Stomach (tissue), 9 donors: ENCODE measurements around the gene HK3. TPM values are rescaled to one million over a fixed set of nuclear protein-coding genes. Genes with fewer than 3 reads are reported as not detected.

Experiments
- DNase-seq, 2 donors: peaks; one replicate each; pipeline versions ENCODE4 v3.0.0 to v3.0.0-alpha.2; 2013 to 2019
- H3K27ac ChIP-seq, 5 donors: fragments of 200-600 bp in 4 of 5; sonication (generic) in 4 of 5; one replicate each; pipeline ENCODE4 v1.5.1; 2013 to 2019; ENCODE audit warnings: mild to moderate bottlenecking in 1 of 5, moderate library complexity in 1 of 5
- H3K27me3 ChIP-seq, 3 donors: fragments of 200-600 bp; sonication (generic); one replicate each; pipeline ENCODE4 v1.5.1; 2017 to 2019; ENCODE audit warnings: mixed run types in 1 of 3
- H3K36me3 ChIP-seq, 4 donors: fragments of 200-600 bp; sonication (generic); 1 replicate in 3 of 4; 2 replicates in 1 of 4; pipeline ENCODE4 v1.5.1; 2016 to 2019
- H3K4me1 ChIP-seq, 4 donors: fragments of 200-600 bp; sonication (generic); one replicate each; pipeline ENCODE4 v1.5.1; 2016 to 2019
- H3K4me3 ChIP-seq, 4 donors: fragments of 200-600 bp; sonication (generic) in 3 of 4; one replicate each; pipeline ENCODE4 v1.5.1; 2016 to 2019; ENCODE audit warnings: mild to moderate bottlenecking in 1 of 4
- H3K9me3 ChIP-seq, 4 donors: fragments of 200-600 bp; sonication (generic); one replicate each; pipeline ENCODE4 v1.5.1; 2016 to 2019
- CTCF ChIP-seq, 7 experiments: fragments of 450-650 bp in 4 of 7; fragments of 200-600 bp in 3 of 7; sonication (generic) in 3 of 7; IDR thresholded peaks; one replicate each; pipeline ENCODE4 v1.5.1; 2016 to 2019; ENCODE audit warnings: antibody characterized with exemption in 7 of 7, control low read depth in 2 of 7, mild to moderate bottlenecking in 1 of 7
- EP300 ChIP-seq: sonication (generic); formaldehyde crosslinking; IDR thresholded peaks from one replicate; pipeline ENCODE4 v1.6.1; 2017; ENCODE audit warnings: antibody characterized with exemption
- POLR2A ChIP-seq, 4 donors: fragments of 450-650 bp; IDR thresholded peaks; one replicate each; pipeline ENCODE4 v1.6.1; 2016; ENCODE audit warnings: antibody characterized with exemption in 4 of 4, control low read depth in 2 of 4, mild to moderate bottlenecking in 1 of 4, moderate library complexity in 1 of 4
- POLR2AphosphoS5 ChIP-seq, 3 donors: sonication (generic); formaldehyde crosslinking; IDR thresholded peaks; one replicate each; pipeline ENCODE4 v1.6.1; 2016; ENCODE audit warnings: antibody characterized with exemption in 3 of 3
- WGBS, 5 donors: extraction: QIAGEN DNeasy Blood & Tissue Kit in 3 of 5; methylation state at CpG; one replicate each; pipeline versions ENCODE4 v1.1.5 to v1.1.7; 2013 to 2018; 5-methylcytosine and 5-hydroxymethylcytosine counted together
- intact Hi-C: fragments of 100-400 bp; cut with DNase I; formaldehyde crosslinking; loops from one replicate; pipeline ENCODE4 v1.15.1; 2023; ENCODE audit warnings: low total_unique reads
- polyA plus RNA-seq, 3 donors: library from polyadenylated mRNA; stranded (reverse); fragments of 200-250 nt; gene quantifications; one replicate each; pipeline ENCODE4 v1.2.3, GENCODE V29; 2013
- total RNA-seq, 5 donors: library from RNA; depleted of rRNA; stranded (reverse); fragments of >200 nt; gene quantifications; one replicate each; pipeline versions ENCODE4 v1.1.0 to v1.2.3, GENCODE V29; 2014 to 2016
- donor health status: healthy with polysubstance abuse.
- donor health status: Bipolar disorder and iron deficiency.
- donor health status: healthy.

HK3 gene
- total and polyA plus RNA-seq, 8 donors = 1.6 to 145 (median 4.2) TPM; not detected in 2

- intact Hi-C loops = no loop called here
- peaks cover 0 to 23% (median 9%) of the 10 kb centered on the region in 4 donors for H3K4me1 ChIP-seq
- peaks cover 23 to 97% (median 81%) of the 10 kb centered on the region in 4 donors for H3K36me3 ChIP-seq
- H3K27ac ChIP-seq = no peak overlapping the region
- TF ChIP-seq POLR2A (IDR thresholded peaks at IDR 0.05) (no peak), POLR2AphosphoS5 (IDR thresholded peaks at IDR 0.05) (no peak), EP300 (no peak), CTCF (IDR thresholded peaks at IDR 0.05) (no peak)
- H3K4me3 ChIP-seq = no peak overlapping the region
- WGBS, 5 donors = 36 to 49% (median 40%) methylated on average over 2 of the region's 2 CpGs
- H3K27me3 ChIP-seq = no peaks in the 10 kb centered on the region
- H3K9me3 ChIP-seq = no peaks in the 10 kb centered on the region
- DNase-seq = no peak
Measured at GRCh38 chr5:176944268-176944667, 45.1 kb upstream of the HK3 start.

GRCh38 chr5:176943816-176944215 lies 44.7 kb upstream of the HK3 start:
- peaks cover 20 to 98% (median 82%) of the 10 kb centered on the region in 4 donors for H3K36me3 ChIP-seq
- DNase-seq = no peak
- H3K27me3 ChIP-seq = no peaks in the 10 kb centered on the region
- no peak for TF ChIP-seq CTCF (IDR thresholded peaks at IDR 0.05)
- 26 to 47% (median 38%) methylated on average over 1 of the region's 1 CpG for WGBS, 5 donors
- intact Hi-C loops = no loop called here
- no peak overlapping the region for H3K4me3 ChIP-seq
- H3K9me3 ChIP-seq = no peaks in the 10 kb centered on the region
- H3K27ac ChIP-seq = no peak overlapping the region
- peaks cover 0 to 23% (median 9%) of the 10 kb centered on the region in 4 donors for H3K4me1 ChIP-seq

- Histone ChIP-seq H3K4me3 (no peak overlapping the region), H3K4me1 (peaks cover 0 to 17% (median 9%) of the 10 kb centered on the region in 4 donors), H3K27ac (no peak overlapping the region), H3K27me3 (no peaks in the 10 kb centered on the region), H3K9me3 (no peaks in the 10 kb centered on the region), H3K36me3 (peaks cover 23 to 97% (median 83%) of the 10 kb centered on the region in 4 donors)
- 74 to 87% (median 84%) methylated on average over 9 of the region's 9 CpGs for WGBS, 5 donors
- intact Hi-C loops = no loop called here
- TF ChIP-seq EP300 (no peak), POLR2AphosphoS5 (IDR thresholded peaks at IDR 0.05) (no peak), CTCF (IDR thresholded peaks at IDR 0.05) (no peak), POLR2A (IDR thresholded peaks at IDR 0.05) (no peak)
- no peak for DNase-seq
Measured at GRCh38 chr5:176941951-176942350, 42.8 kb upstream of the HK3 start.

GRCh38 chr5:176938472-176938871 lies 39.3 kb upstream of the HK3 start:
- no peaks in the 10 kb centered on the region for H3K9me3 ChIP-seq
- H3K27ac ChIP-seq = no peak overlapping the region
- WGBS, 5 donors = 22 to 50% (median 27%) methylated on average over 1 of the region's 1 CpG
- no peak for DNase-seq
- no peaks in the 10 kb centered on the region for H3K27me3 ChIP-seq
- TF ChIP-seq CTCF (IDR thresholded peaks at IDR 0.05) (no peak), POLR2AphosphoS5 (IDR thresholded peaks at IDR 0.05) (no peak)
- peaks cover 22 to 81% (median 66%) of the 10 kb centered on the region in 4 donors for H3K36me3 ChIP-seq
- H3K4me3 ChIP-seq = no peak overlapping the region
- intact Hi-C loops = no loop called here
- H3K4me1 ChIP-seq = peaks cover 0 to 7% (median 3%) of the 10 kb centered on the region in 4 donors
